ENCODE results near the gene KLHL30.

The KLHL30 gene

GRCh38 chr2:238140721-238141540 lies 2.5 kb downstream of the KLHL30 start:
- H3K4me3 ChIP-seq (ENCODE audit: low read depth, low read length), result no peak overlapping the region
- no peak for TF ChIP-seq CTCF (IDR thresholded peaks at IDR 0.05; ENCODE audit: low read depth, low read length)
- DNase-seq, result no peak
- H3K4me1 ChIP-seq, result peaks cover 10% of the 10 kb centered on the region
- H3K9me3 ChIP-seq, result no peaks in the 10 kb centered on the region
- H3K27me3 ChIP-seq, result no peaks in the 10 kb centered on the region
- H3K36me3 ChIP-seq, result no peaks in the 10 kb centered on the region

GRCh38 chr2:238141541-238142318 lies 3.3 kb downstream of the KLHL30 start:
- H3K9me3 ChIP-seq, result no peaks in the 10 kb centered on the region
- no peak for TF ChIP-seq CTCF (IDR thresholded peaks at IDR 0.05; ENCODE audit: low read depth, low read length)
- H3K27me3 ChIP-seq, result no peaks in the 10 kb centered on the region
- peaks cover 10% of the 10 kb centered on the region for H3K4me1 ChIP-seq
- no peaks in the 10 kb centered on the region for H3K36me3 ChIP-seq
- no peak overlapping the region for H3K4me3 ChIP-seq (ENCODE audit: low read depth, low read length)
- DNase-seq, result no peak

GRCh38 chr2:238142382-238143205 lies 4.1 kb downstream of the KLHL30 start:
- H3K27me3 ChIP-seq, result no peaks in the 10 kb centered on the region
- TF ChIP-seq CTCF (IDR thresholded peaks at IDR 0.05; ENCODE audit: low read depth, low read length), result no peak

GRCh38 chr2:238143239-238143951 lies 4.9 kb downstream of the KLHL30 start:
- Histone ChIP-seq H3K36me3 (no peaks in the 10 kb centered on the region), H3K27me3 (no peaks in the 10 kb centered on the region), H3K4me3 (ENCODE audit: low read depth, low read length) (no peak overlapping the region), H3K4me1 (peaks cover 8% of the 10 kb centered on the region), H3K9me3 (no peaks in the 10 kb centered on the region)
- no peak for DNase-seq
- no peak for TF ChIP-seq CTCF (IDR thresholded peaks at IDR 0.05; ENCODE audit: low read depth, low read length)

More at GRCh38 chr2:238142382-238143205, 4.1 kb downstream of the KLHL30 start:
- no peak overlapping the region for H3K4me3 ChIP-seq (ENCODE audit: low read depth, low read length)
- peaks cover 10% of the 10 kb centered on the region for H3K4me1 ChIP-seq
- H3K36me3 ChIP-seq, result no peaks in the 10 kb centered on the region
- no peaks in the 10 kb centered on the region for H3K9me3 ChIP-seq
- no peak for DNase-seq

GRCh38 chr2:238144262-238144661 lies 5.8 kb downstream of the KLHL30 start:
- no peaks in the 10 kb centered on the region for H3K27me3 ChIP-seq
- no peak for DNase-seq
- H3K4me1 ChIP-seq, result no peaks in the 10 kb centered on the region
- H3K4me3 ChIP-seq (ENCODE audit: low read depth, low read length), result no peak overlapping the region
- no peak for TF ChIP-seq CTCF (IDR thresholded peaks at IDR 0.05; ENCODE audit: low read depth, low read length)
- no peaks in the 10 kb centered on the region for H3K9me3 ChIP-seq
- H3K36me3 ChIP-seq, result no peaks in the 10 kb centered on the region

All from BE2C (cell line).